ENCODE results near the gene GRPEL1. TPM values are rescaled to one million over a fixed set of nuclear protein-coding genes. Genes with fewer than 3 reads are reported as not detected.

Gene GRPEL1
- total and polyA plus RNA-seq, 2 experiments from 2014 or later, result 28.3 to 56.5 TPM

DNA sequence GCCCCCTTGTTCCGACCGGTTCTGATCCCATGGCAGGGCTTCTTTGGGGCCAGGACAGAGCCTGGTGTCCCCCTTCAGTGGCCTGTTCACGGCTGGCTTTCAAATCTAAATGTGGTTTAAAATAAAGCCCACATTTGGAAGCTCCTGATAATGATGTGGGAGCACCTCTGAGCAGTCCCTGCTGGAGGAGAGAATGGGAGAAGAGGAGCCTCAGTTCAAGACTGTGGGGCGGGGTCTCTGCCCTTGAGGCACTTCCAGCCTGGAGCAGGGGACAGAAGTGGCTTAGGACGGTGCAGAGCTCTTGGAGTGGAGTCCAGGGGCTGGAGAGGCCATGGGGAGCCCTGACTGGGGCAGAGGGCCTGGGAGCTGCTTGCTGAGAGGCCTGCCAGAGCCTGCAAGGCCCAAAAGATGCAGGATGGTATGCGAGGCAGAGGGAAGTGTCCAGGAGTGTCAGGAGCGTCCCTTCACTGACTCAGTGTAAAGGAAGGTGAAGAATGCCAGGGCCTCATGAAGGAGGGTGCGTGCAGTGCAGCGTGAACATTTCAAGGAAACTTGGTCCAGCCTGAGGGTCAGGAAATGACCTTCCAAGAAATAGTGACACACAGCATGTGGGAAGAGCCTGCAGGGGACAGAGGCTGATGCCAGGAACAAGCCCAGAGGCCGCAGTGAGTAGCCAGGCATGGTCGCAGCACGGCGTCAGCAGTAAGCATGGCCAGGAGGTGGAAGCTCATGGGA lies 45.8 kb downstream of the GRPEL1 start:
- peak; percentile 42 for DNase-seq (ENCODE audit: low spot score)
- Histone ChIP-seq H3K36me3 (replicated peaks; ENCODE audit: insufficient read depth, low read depth) (no peaks in the 10 kb centered on the region), H3K9me2 (replicated peaks; ENCODE audit: insufficient read depth) (no peaks in the 10 kb centered on the region), H3K79me2 (peaks cover 3% of the 10 kb centered on the region), H3K27ac (peak overlapping the region; percentile 75), H3K27me3 (no peaks in the 10 kb centered on the region), H4K20me1 (ENCODE audit: insufficient read depth, poor library complexity, severe bottlenecking) (no peaks in the 10 kb centered on the region), H3K4me2 (no peak overlapping the region), H2AFZ (no peak overlapping the region), H3K4me1 (ENCODE audit: insufficient read depth) (peaks cover 8% of the 10 kb centered on the region), H3K4me3 (no peak overlapping the region), H3K9me3 (ENCODE audit: low read depth) (no peaks in the 10 kb centered on the region)
- TF ChIP-seq EZH2phosphoT487 (IDR thresholded peaks at IDR 0.05; ENCODE audit: low read depth, severe bottlenecking, unreplicated experiment) (no peak), EZH2 (IDR thresholded peaks at IDR 0.05; ENCODE audit: borderline replicate concordance) (no peak)
- TF ChIP-seq, protein P1, sequence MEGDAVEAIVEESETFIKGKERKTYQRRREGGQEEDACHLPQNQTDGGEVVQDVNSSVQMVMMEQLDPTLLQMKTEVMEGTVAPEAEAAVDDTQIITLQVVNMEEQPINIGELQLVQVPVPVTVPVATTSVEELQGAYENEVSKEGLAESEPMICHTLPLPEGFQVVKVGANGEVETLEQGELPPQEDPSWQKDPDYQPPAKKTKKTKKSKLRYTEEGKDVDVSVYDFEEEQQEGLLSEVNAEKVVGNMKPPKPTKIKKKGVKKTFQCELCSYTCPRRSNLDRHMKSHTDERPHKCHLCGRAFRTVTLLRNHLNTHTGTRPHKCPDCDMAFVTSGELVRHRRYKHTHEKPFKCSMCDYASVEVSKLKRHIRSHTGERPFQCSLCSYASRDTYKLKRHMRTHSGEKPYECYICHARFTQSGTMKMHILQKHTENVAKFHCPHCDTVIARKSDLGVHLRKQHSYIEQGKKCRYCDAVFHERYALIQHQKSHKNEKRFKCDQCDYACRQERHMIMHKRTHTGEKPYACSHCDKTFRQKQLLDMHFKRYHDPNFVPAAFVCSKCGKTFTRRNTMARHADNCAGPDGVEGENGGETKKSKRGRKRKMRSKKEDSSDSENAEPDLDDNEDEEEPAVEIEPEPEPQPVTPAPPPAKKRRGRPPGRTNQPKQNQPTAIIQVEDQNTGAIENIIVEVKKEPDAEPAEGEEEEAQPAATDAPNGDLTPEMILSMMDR (IDR thresholded peaks at IDR 0.05; ENCODE audit: poor library complexity), result no peak
- 70% methylated on average over 13 of the region's 13 CpGs for WGBS (ENCODE audit: low lambda C conversion rate, missing lambda C conversion rate)

DNA sequence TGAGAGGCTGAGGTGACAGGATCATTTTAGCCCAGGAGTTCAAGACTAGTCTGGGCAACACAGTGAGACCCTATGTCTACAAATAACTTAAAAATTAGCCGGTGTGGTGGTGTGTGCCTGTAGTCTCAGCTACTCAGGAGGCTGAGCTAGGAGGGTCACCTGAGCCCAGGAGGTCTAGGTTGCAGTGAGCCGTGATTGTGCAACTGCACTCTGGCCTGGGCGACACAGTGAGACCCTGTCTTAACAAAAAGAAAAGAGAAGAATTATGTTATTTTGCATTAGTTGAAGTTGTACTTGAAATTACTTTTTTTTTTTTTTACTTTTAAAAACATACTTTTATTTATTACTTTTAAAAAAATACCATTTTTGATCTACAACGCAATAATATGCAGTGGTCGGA lies 46.5 kb downstream of the GRPEL1 start:
- TF ChIP-seq, protein P1 (IDR thresholded peaks at IDR 0.05; ENCODE audit: poor library complexity), result no peak
- no peak for TF ChIP-seq EZH2phosphoT487 (IDR thresholded peaks at IDR 0.05; ENCODE audit: low read depth, severe bottlenecking, unreplicated experiment)
- no peak for TF ChIP-seq EZH2 (IDR thresholded peaks at IDR 0.05; ENCODE audit: borderline replicate concordance)
- no peak overlapping the region for H3K4me3 ChIP-seq
- H3K4me2 ChIP-seq, result no peak overlapping the region
- H3K36me3 ChIP-seq (replicated peaks; ENCODE audit: insufficient read depth, low read depth), result no peaks in the 10 kb centered on the region
- peak overlapping the region; percentile 75 for H3K27ac ChIP-seq
- H3K9me3 ChIP-seq (ENCODE audit: low read depth), result no peaks in the 10 kb centered on the region
- H4K20me1 ChIP-seq (ENCODE audit: insufficient read depth, poor library complexity, severe bottlenecking), result no peaks in the 10 kb centered on the region
- H2AFZ ChIP-seq, result no peak overlapping the region
- H3K9me2 ChIP-seq (replicated peaks; ENCODE audit: insufficient read depth), result no peaks in the 10 kb centered on the region
- 78% methylated on average over 5 of the region's 5 CpGs for WGBS (ENCODE audit: low lambda C conversion rate, missing lambda C conversion rate)
- H3K4me1 ChIP-seq (ENCODE audit: insufficient read depth), result peaks cover 13% of the 10 kb centered on the region
- peaks cover 3% of the 10 kb centered on the region for H3K79me2 ChIP-seq
- no peak for DNase-seq (ENCODE audit: low spot score)
- no peaks in the 10 kb centered on the region for H3K27me3 ChIP-seq

GRCh38 chr4:7020856-7021255 lies 47.0 kb downstream of the GRPEL1 start:
- H3K4me3 ChIP-seq, result no peak overlapping the region
- H3K9me2 ChIP-seq (replicated peaks; ENCODE audit: insufficient read depth), result no peaks in the 10 kb centered on the region
- no peak overlapping the region for H3K4me2 ChIP-seq
- no peaks in the 10 kb centered on the region for H3K36me3 ChIP-seq (replicated peaks; ENCODE audit: insufficient read depth, low read depth)
- peaks cover 3% of the 10 kb centered on the region for H3K79me2 ChIP-seq
- DNase-seq (ENCODE audit: low spot score), result no peak
- H2AFZ ChIP-seq, result no peak overlapping the region
- 92% methylated on average over 11 of the region's 11 CpGs for WGBS (ENCODE audit: low lambda C conversion rate, missing lambda C conversion rate)
- peaks cover 18% of the 10 kb centered on the region for H3K4me1 ChIP-seq (ENCODE audit: insufficient read depth)
- no peak overlapping the region for H3K27ac ChIP-seq
- no peaks in the 10 kb centered on the region for H3K27me3 ChIP-seq
- TF ChIP-seq, protein P1 (IDR thresholded peaks at IDR 0.05; ENCODE audit: poor library complexity), result no peak
- TF ChIP-seq EZH2phosphoT487 (IDR thresholded peaks at IDR 0.05; ENCODE audit: low read depth, severe bottlenecking, unreplicated experiment), result no peak
- TF ChIP-seq EZH2 (IDR thresholded peaks at IDR 0.05; ENCODE audit: borderline replicate concordance), result no peak
- no peaks in the 10 kb centered on the region for H4K20me1 ChIP-seq (ENCODE audit: insufficient read depth, poor library complexity, severe bottlenecking)
- H3K9me3 ChIP-seq (ENCODE audit: low read depth), result no peaks in the 10 kb centered on the region

Measured in hepatocyte (in vitro differentiated cells).